OCI-LY7 (cell line): Measurements from ENCODE around the gene GOLGA7B. TPM values are rescaled to one million over a fixed set of nuclear protein-coding genes. Genes with fewer than 3 reads are reported as not detected.

Experiments
- BruUV-seq: library from RNA; stranded (reverse); fragments of 400-500 nt; replicated peaks from 2 replicates; lab custom pipeline; 2021; lab: Mats Ljungman, UMichigan
- CTCF ChIA-PET: fragments of 300-600 bp; sonication (Branson Sonifier 250); formaldehyde crosslinking; loops from one replicate; lab custom pipeline; 2022; ENCODE audit warnings: antibody characterized with exemption; ENCODE audit not compliant: unreplicated experiment; lab: Charles Lee
- POLR2A ChIA-PET: fragments of 300-600 bp; sonication (Branson Sonifier 250); formaldehyde crosslinking; loops from one replicate; lab custom pipeline; 2022; ENCODE audit warnings: antibody characterized with exemption; lab: Charles Lee
- DNase-seq: peaks from one replicate; pipeline ENCODE4 v3.0.0-alpha.2; 2015; ENCODE audit warnings: low spot score
- H2AFZ ChIP-seq: fragments of 200-600 bp; sonication (generic), shearing (Covaris generic); 2 replicates; pipeline ENCODE4 v1.6.1; 2014; ENCODE audit warnings: mild to moderate bottlenecking, antibody characterized with exemption, low read length, moderate library complexity
- H3K27ac ChIP-seq: fragments of 200-600 bp; sonication (generic); 2 replicates; pipeline ENCODE4 v1.5.1; 2014; ENCODE audit warnings: mixed run types, low read depth, mild to moderate bottlenecking, moderate library complexity, low read length, inconsistent platforms; ENCODE audit not compliant: poor library complexity, severe bottlenecking
- H3K36me3 ChIP-seq: fragments of 200-600 bp; sonication (generic); 2 replicates; pipeline ENCODE4 v1.6.1; 2014; ENCODE audit warnings: mild to moderate bottlenecking, antibody characterized with exemption, low read length, moderate library complexity, mixed read lengths; ENCODE audit not compliant: insufficient read depth
- H3K4me1 ChIP-seq: fragments of 200-600 bp; sonication (generic); 2 replicates; pipeline ENCODE4 v1.5.1; 2014; ENCODE audit warnings: mild to moderate bottlenecking, low read length; ENCODE audit not compliant: insufficient read depth, poor library complexity, severe bottlenecking
- H3K4me2 ChIP-seq: fragments of 200-600 bp; sonication (generic); 2 replicates; pipeline ENCODE4 v1.6.1; 2014; ENCODE audit warnings: mild to moderate bottlenecking, low read length
- H3K4me3 ChIP-seq: fragments of 200-600 bp; sonication (generic); 2 replicates; pipeline ENCODE4 v1.5.1; 2014; ENCODE audit warnings: mild to moderate bottlenecking, low read depth, low read length; ENCODE audit not compliant: poor library complexity, severe bottlenecking
- H3K79me2 ChIP-seq: fragments of 200-600 bp; sonication (generic); 2 replicates; pipeline ENCODE4 v1.6.1; 2016; ENCODE audit warnings: low read depth, mild to moderate bottlenecking, low read length, moderate library complexity, mixed read lengths; ENCODE audit not compliant: insufficient read depth
- H3K9me2 ChIP-seq: fragments of 200-600 bp; sonication (generic); 2 replicates; pipeline ENCODE4 v1.6.1; 2016; ENCODE audit warnings: mild to moderate bottlenecking, low read length, mixed read lengths; ENCODE audit not compliant: insufficient read depth
- H3K9me3 ChIP-seq: fragments of 200-600 bp; sonication (generic); 2 replicates; pipeline ENCODE4 v1.6.1; 2014; ENCODE audit warnings: mild to moderate bottlenecking, mixed run types, low read length, mixed read lengths
- H4K20me1 ChIP-seq: fragments of 200-600 bp; sonication (generic); 2 replicates; pipeline ENCODE4 v1.6.1; 2014; ENCODE audit warnings: mild to moderate bottlenecking, antibody characterized with exemption, low read length, moderate library complexity, mixed read lengths; ENCODE audit not compliant: insufficient read depth
- CTCF ChIP-seq: fragments of 200-600 bp; sonication (generic); conservative IDR thresholded peaks from 2 replicates; pipeline ENCODE4 v1.5.1; 2014; ENCODE audit warnings: mild to moderate bottlenecking, antibody characterized with exemption, low read length, moderate library complexity, mixed read lengths
- EZH2phosphoT487 ChIP-seq: fragments of 200-600 bp; sonication (generic); IDR thresholded peaks from 2 replicates; pipeline ENCODE4 v1.6.1; 2018; ENCODE audit warnings: low read depth, borderline replicate concordance, mild to moderate bottlenecking, mixed run types, antibody characterized with exemption, low read length, moderate library complexity, mixed read lengths
- intact Hi-C: fragments of 100-400 bp; cut with micrococcal nuclease; formaldehyde crosslinking; loops from one replicate; pipeline ENCODE4 v1.10.0; 2022; ENCODE audit not compliant: unreplicated experiment
- total RNA-seq, 2 experiments: library from RNA; depleted of rRNA in 1 of 2; stranded (reverse); fragments of >200 nt in 1 of 2; shearing (Covaris generic) in 1 of 2; gene quantifications; 2 replicates each; pipeline ENCODE4 v1.2.3, GENCODE V29; 2014 to 2022

Gene GOLGA7B
- total RNA-seq, 2 experiments from 2014 or later = 0.08 to 0.09 TPM

DNA sequence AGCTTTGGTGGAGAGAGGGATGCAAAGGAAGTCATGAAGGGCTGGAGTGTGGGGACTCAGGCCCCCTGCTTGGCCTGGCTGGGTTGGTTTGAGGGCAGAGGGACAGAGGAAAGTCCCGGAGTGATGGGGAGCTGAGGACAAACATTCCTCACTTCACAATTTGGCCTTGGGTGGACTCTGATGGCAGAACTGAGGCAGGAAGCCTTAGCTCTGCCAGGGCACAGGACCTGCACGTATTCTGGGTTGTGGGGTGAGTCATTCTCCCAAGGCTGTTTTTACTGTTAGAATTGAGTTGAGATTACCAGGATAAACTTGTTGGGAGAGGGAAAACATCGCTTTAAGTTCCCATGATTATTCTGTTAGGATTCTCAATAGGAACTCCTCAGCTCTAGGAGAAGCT, 2.6 kb downstream of the GOLGA7B start:
- Histone ChIP-seq H4K20me1 (no peaks in the 10 kb centered on the region; the same call in 1 of the 2 replicates), H3K27ac (no peak overlapping the region), H3K4me1 (no peaks in the 10 kb centered on the region), H2AFZ (no peak overlapping the region), H3K9me3 (no peaks in the 10 kb centered on the region), H3K4me3 (no peak overlapping the region), H3K4me2 (no peak overlapping the region), H3K9me2 (no peaks in the 10 kb centered on the region), H3K79me2 (no peaks in the 10 kb centered on the region), H3K36me3 (no peaks in the 10 kb centered on the region)
- no peak for TF ChIP-seq CTCF
- no peak for TF ChIP-seq EZH2phosphoT487
- ChIA-PET POLR2A (interaction anchor here (0.6 kb wide), 1 partner anchor 145 kb away, joined by 3 read pairs; no protein-coding TSS in a partner anchor), CTCF (no interaction called here)
- no peak for DNase-seq
- intact Hi-C loops = no loop called here
- BruUV-seq = no TSS peak

DNA sequence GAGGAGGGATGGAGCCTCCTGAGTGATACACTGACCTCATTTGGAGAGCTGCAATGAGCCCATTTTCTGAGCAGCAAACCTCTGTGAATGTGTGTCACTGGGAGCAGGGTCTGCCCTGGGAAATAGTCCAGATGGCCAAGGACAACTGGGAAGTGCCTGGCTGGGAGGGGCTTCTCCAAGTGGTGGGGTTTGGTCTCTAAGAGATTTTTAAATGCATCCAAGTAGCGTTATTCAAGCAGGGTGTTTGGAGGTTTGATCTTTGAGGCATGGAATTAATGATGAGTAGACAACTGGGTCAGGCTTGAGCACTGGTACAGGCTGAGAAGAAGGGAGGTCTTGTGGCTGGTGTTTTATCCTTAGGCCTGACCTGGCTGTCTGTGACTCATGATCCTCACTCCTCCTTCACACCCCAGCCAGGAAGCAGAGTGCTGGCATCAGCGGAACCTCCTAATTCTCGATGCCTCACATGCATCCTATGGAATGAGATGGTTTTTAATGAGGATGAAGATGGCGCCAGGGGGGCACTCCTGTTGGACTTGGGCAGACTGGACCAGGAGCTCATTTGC, 3.3 kb downstream of the GOLGA7B start:
- Histone ChIP-seq H2AFZ (no peak overlapping the region), H3K9me3 (no peaks in the 10 kb centered on the region), H3K4me2 (no peak overlapping the region), H3K4me3 (no peak overlapping the region), H3K9me2 (no peaks in the 10 kb centered on the region), H4K20me1 (no peaks in the 10 kb centered on the region; the same call in 1 of the 2 replicates), H3K79me2 (no peaks in the 10 kb centered on the region), H3K36me3 (no peaks in the 10 kb centered on the region), H3K27ac (no peak overlapping the region), H3K4me1 (no peaks in the 10 kb centered on the region)
- TF ChIP-seq EZH2phosphoT487 (no peak), CTCF (no peak)
- DNase-seq = no peak
- ChIA-PET CTCF (no interaction called here), POLR2A (no interaction called here)
- intact Hi-C loops = no loop called here
- BruUV-seq = no TSS peak

DNA sequence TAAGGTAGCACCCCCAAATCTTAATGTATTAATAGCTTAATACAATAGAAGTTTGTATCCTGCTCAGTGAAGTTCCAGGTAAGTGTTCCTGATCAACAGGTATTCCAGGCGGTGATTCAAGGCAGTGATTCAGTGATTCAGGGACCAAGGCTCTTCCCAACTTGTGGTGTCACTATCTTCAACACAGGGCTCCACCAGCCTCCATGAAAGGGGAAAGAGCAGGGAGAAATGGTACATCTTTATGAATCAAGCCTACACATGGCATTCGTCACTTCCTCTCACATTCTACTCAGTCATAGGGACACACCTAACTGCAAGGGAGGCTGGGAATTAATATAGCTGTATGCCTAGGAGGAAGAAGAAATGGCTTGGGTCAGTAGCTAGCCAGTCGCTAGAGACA, 5.1 kb downstream of the GOLGA7B start:
- no peaks in the 10 kb centered on the region; the same call in 1 of the 2 replicates for H4K20me1 ChIP-seq
- no TSS peak for BruUV-seq

More for the DNA sequence above, 5.1 kb downstream of the GOLGA7B start:
- no peaks in the 10 kb centered on the region for H3K4me1 ChIP-seq
- ChIA-PET POLR2A (no interaction called here), CTCF (no interaction called here)
- H2AFZ ChIP-seq = no peak overlapping the region
- no peaks in the 10 kb centered on the region for H3K79me2 ChIP-seq
- intact Hi-C loops = no loop called here
- TF ChIP-seq EZH2phosphoT487 = no peak
- no peak for TF ChIP-seq CTCF
- H3K4me3 ChIP-seq = no peak overlapping the region
- H3K9me3 ChIP-seq = no peaks in the 10 kb centered on the region
- H3K4me2 ChIP-seq = no peak overlapping the region
- no peak overlapping the region for H3K27ac ChIP-seq
- no peak for DNase-seq
- no peaks in the 10 kb centered on the region for H3K36me3 ChIP-seq
- no peaks in the 10 kb centered on the region for H3K9me2 ChIP-seq
